ENCODE data around the gene IQSEC1.

DNA sequence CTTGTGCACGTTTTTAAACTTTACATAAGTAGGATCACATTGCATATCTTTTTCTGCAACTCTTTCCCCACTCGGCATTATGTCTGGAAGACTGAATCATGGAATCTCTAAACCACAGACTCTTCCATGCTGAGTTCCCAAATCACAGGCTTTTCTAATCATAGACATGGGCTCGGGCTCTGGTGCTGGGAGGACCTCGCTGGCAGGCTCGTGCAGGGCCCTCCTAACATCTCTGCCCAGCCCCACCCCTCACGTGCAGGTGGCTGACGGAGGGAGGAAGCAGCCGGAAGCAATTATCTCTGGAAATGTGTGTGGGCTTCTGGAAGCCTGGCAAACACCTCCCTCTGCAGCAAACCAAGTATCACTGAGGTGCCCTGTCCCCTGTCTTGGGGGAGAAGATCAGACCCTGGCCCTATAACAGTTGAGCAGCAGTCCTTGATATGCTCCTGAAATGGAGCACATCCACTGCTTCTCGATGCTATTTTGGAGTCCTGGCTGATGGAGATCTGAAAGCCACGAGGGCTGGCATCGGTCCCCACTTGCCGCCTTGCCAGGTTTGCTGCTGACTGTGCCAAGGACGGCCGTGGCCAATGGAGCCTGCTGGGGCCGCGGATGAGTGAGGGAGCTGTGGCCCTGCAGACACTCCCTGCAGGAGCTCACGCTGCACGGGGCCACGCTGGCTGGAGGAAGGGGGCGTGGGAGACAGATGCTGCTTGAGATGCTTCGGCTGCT, 4.4 kb upstream of the IQSEC1 start:
- TF ChIP-seq POLR2A (IDR thresholded peaks at IDR 0.05; ENCODE audit: low read depth, low read length) (no peak), POLR2AphosphoS5 (IDR thresholded peaks at IDR 0.05; ENCODE audit: low read depth, low read length) (no peak)

All from GM12892 (cell line).